Adrenal gland (tissue), 5 donors: ENCODE measurements around the gene ROPN1B.
"Not testable (repeated sequence)": the region's sequence is repeated elsewhere in the genome, so short reads cannot be mapped to it uniquely, and the experiment has no call there.

Source experiments
- CTCF ChIP-seq, 6 experiments: fragments of 450-650 bp in 4 of 6; fragments of 200-600 bp in 2 of 6; sonication (generic) in 1 of 6; IDR thresholded peaks; 1 replicate in 5 of 6; 2 replicates in 1 of 6; pipeline versions ENCODE4 v1.5.1 to v1.8.0; 2016 to 2021; ENCODE audit warnings: antibody characterized with exemption in 6 of 6, mild to moderate bottlenecking in 2 of 6, moderate library complexity in 1 of 6
- POLR2A ChIP-seq, 2 donors: fragments of 450-650 bp; IDR thresholded peaks; one replicate each; pipeline ENCODE4 v1.6.1; 2017; ENCODE audit warnings: antibody characterized with exemption in 2 of 2, mild to moderate bottlenecking in 2 of 2, moderate library complexity in 1 of 2
- donor health status: DM: no; HTN: no; CAD: no.

- TF ChIP-seq CTCF, POLR2A (IDR thresholded peaks at IDR 0.05): not testable (repeated sequence)
Observed at GRCh38 chr3:125976003-125976390, 7.0 kb downstream of the ROPN1B start.
